ENCODE results near the gene UBE3B.

DNA sequence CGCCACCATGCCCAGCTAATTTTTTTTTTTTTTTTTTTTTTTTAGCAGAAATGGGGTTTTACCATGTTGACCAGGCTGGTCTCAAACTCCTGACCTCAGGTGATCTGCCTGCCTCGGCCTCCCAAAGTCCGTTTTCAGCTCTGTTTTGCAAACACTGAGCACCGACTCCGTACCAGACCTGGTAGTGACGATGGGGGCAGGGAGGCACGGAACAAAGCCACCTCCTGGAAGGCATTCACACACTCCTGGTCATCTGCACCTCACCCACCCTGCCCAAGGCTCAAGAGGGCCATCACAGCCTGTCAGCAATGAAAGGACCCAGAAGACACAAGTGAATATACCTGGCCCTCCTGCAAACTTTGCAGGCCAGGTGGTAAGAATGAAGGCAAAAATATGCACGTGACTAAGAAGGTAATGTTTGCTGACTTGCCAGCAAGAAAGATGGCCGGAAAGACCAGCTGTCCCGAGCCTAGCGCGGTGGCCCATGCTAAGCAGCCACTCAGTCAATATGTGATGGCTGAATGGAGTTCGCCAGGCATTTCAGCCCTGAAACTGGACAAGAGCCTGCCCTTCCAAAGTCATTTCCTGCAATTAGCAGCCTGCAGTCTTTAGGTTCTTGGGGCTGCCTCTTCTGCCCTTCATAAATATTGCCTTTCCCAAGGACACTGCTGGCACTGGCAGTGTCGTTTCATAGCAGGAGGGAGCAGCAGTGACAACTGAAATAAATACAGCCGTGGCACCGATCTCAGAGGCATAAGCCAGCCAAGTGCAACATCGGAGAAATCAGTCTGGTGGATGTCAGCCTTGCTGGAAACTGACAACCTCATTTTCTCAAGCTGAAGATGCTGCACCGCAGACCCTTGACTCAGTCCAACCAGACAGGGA is 78.2 kb downstream of the UBE3B start:
- TF ChIP-seq, protein P1, sequence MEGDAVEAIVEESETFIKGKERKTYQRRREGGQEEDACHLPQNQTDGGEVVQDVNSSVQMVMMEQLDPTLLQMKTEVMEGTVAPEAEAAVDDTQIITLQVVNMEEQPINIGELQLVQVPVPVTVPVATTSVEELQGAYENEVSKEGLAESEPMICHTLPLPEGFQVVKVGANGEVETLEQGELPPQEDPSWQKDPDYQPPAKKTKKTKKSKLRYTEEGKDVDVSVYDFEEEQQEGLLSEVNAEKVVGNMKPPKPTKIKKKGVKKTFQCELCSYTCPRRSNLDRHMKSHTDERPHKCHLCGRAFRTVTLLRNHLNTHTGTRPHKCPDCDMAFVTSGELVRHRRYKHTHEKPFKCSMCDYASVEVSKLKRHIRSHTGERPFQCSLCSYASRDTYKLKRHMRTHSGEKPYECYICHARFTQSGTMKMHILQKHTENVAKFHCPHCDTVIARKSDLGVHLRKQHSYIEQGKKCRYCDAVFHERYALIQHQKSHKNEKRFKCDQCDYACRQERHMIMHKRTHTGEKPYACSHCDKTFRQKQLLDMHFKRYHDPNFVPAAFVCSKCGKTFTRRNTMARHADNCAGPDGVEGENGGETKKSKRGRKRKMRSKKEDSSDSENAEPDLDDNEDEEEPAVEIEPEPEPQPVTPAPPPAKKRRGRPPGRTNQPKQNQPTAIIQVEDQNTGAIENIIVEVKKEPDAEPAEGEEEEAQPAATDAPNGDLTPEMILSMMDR (IDR thresholded peaks at IDR 0.05; ENCODE audit: insufficient read depth, low read length): no peak
- TF ChIP-seq, protein P2, sequence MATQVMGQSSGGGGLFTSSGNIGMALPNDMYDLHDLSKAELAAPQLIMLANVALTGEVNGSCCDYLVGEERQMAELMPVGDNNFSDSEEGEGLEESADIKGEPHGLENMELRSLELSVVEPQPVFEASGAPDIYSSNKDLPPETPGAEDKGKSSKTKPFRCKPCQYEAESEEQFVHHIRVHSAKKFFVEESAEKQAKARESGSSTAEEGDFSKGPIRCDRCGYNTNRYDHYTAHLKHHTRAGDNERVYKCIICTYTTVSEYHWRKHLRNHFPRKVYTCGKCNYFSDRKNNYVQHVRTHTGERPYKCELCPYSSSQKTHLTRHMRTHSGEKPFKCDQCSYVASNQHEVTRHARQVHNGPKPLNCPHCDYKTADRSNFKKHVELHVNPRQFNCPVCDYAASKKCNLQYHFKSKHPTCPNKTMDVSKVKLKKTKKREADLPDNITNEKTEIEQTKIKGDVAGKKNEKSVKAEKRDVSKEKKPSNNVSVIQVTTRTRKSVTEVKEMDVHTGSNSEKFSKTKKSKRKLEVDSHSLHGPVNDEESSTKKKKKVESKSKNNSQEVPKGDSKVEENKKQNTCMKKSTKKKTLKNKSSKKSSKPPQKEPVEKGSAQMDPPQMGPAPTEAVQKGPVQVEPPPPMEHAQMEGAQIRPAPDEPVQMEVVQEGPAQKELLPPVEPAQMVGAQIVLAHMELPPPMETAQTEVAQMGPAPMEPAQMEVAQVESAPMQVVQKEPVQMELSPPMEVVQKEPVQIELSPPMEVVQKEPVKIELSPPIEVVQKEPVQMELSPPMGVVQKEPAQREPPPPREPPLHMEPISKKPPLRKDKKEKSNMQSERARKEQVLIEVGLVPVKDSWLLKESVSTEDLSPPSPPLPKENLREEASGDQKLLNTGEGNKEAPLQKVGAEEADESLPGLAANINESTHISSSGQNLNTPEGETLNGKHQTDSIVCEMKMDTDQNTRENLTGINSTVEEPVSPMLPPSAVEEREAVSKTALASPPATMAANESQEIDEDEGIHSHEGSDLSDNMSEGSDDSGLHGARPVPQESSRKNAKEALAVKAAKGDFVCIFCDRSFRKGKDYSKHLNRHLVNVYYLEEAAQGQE (IDR thresholded peaks at IDR 0.05; ENCODE audit: insufficient replicate concordance, low read depth): no peak
- no peak for TF ChIP-seq POLR2AphosphoS5 (IDR thresholded peaks at IDR 0.05; ENCODE audit: low read depth)
